GM12878 (cell line): Measurements from ENCODE around the gene CCT6B. TPM values are rescaled to one million over a fixed set of nuclear protein-coding genes. Genes with fewer than 3 reads are reported as not detected.

ENCODE experiments used
- ASH2L ChIP-seq: fragments of 300-600, 200-600 bp; sonication (generic); IDR thresholded peaks from 2 replicates; pipeline ENCODE4 v1.6.1; 2017; ENCODE audit warnings: low read depth, mild to moderate bottlenecking, borderline replicate concordance
- BCL11A ChIP-seq: IDR thresholded peaks from 2 replicates; pipeline ENCODE4 v1.6.1; 2011; ENCODE audit warnings: low read depth, low read length
- BHLHE40 ChIP-seq, 2 experiments: fragments of 450-650 bp in 1 of 2; IDR thresholded peaks; 2 replicates each; pipeline ENCODE4 v1.6.1; 2011 to 2017; ENCODE audit warnings: low read depth in 2 of 2, borderline replicate concordance in 1 of 2, improper control_type of control experiment in 1 of 2, low read length in 1 of 2, mild to moderate bottlenecking in 1 of 2
- EED ChIP-seq: sonication (generic); IDR thresholded peaks from 2 replicates; pipeline ENCODE4 v1.6.1; 2016; ENCODE audit warnings: antibody characterized with exemption, low read depth
- ETV6 ChIP-seq, 2 experiments: fragments of 450-650 bp in 1 of 2; IDR thresholded peaks in 1 of 2; conservative IDR thresholded peaks in 1 of 2; 2 replicates each; pipeline ENCODE4 v1.6.1; 2014; ENCODE audit warnings: antibody characterized with exemption in 1 of 2, borderline replicate concordance in 1 of 2, low read depth in 1 of 2, mild to moderate bottlenecking in 1 of 2, moderate library complexity in 1 of 2
- FOXK2 ChIP-seq: fragments of 450-650 bp; IDR thresholded peaks from 2 replicates; pipeline ENCODE4 v1.6.1; 2017; ENCODE audit warnings: mild to moderate bottlenecking, moderate library complexity
- HDAC6 ChIP-seq: fragments of 200-600 bp; sonication (generic); IDR thresholded peaks from one replicate; pipeline ENCODE4 v1.8.0; 2017; ENCODE audit warnings: antibody characterized with exemption; ENCODE audit not compliant: unreplicated experiment
- KAT2A ChIP-seq: conservative IDR thresholded peaks from 2 replicates; pipeline ENCODE4 v1.6.1; 2011; ENCODE audit warnings: low read depth, low read length; ENCODE audit not compliant: control insufficient read depth
- MEF2B ChIP-seq: fragments of 450-650 bp; IDR thresholded peaks from 2 replicates; pipeline ENCODE4 v1.6.1; 2018; ENCODE audit warnings: mild to moderate bottlenecking, moderate library complexity; ENCODE audit not compliant: partially characterized antibody, poor library complexity, severe bottlenecking
- MYB ChIP-seq: fragments of 150-350 bp; IDR thresholded peaks from 2 replicates; pipeline ENCODE4 v1.6.1; 2014; ENCODE audit warnings: mild to moderate bottlenecking, low read depth, low read length, borderline replicate concordance
- PAX5 ChIP-seq: IDR thresholded peaks from 2 replicates; pipeline ENCODE4 v1.6.1; 2011; ENCODE audit warnings: low read depth, low read length, borderline replicate concordance
- POLR2AphosphoS5 ChIP-seq: IDR thresholded peaks from 2 replicates; pipeline ENCODE4 v1.6.1; 2011; ENCODE audit warnings: mild to moderate bottlenecking, low read length, inconsistent platforms
- RAD21 ChIP-seq: IDR thresholded peaks from 2 replicates; pipeline ENCODE4 v1.6.1; 2011; ENCODE audit warnings: mild to moderate bottlenecking, low read depth, low read length, moderate library complexity; ENCODE audit not compliant: insufficient read depth
- SIX5 ChIP-seq: IDR thresholded peaks from 2 replicates; pipeline ENCODE4 v1.6.1; 2011; ENCODE audit warnings: mild to moderate bottlenecking, low read depth, low read length, moderate library complexity; ENCODE audit not compliant: severe bottlenecking
- SREBF2 ChIP-seq: IDR thresholded peaks from 2 replicates; pipeline ENCODE4 v1.6.1; 2012; ENCODE audit warnings: mild to moderate bottlenecking, low read length
- STAT1 ChIP-seq: fragments of 450-650 bp; conservative IDR thresholded peaks from 2 replicates; pipeline ENCODE4 v1.6.1; 2014; ENCODE audit warnings: antibody characterized with exemption, mild to moderate bottlenecking
- STAT3 ChIP-seq: IDR thresholded peaks from 2 replicates; pipeline ENCODE4 v1.6.1; 2011; ENCODE audit warnings: low read depth, low read length, improper control_type of control experiment
- TCF12 ChIP-seq: IDR thresholded peaks from 2 replicates; pipeline ENCODE4 v1.6.1; 2011; ENCODE audit warnings: low read depth, mild to moderate bottlenecking, low read length
- ZNF24 ChIP-seq: fragments of 450-650 bp; IDR thresholded peaks from 2 replicates; pipeline ENCODE4 v1.6.1; 2017; ENCODE audit warnings: antibody characterized with exemption, mild to moderate bottlenecking
- polyA plus RNA-seq, 11 experiments: library from polyadenylated mRNA; depleted of rRNA in 4 of 11; unstranded in 6 of 11; stranded (reverse) in 5 of 11; fragments of >200 nt; fragmentation: Nextera tagmentation in 4 of 11; fragmentation: Illumina TruSeq in 1 of 11; extraction: Ambion mirVana in 4 of 11; extraction: Trizol in 1 of 11; gene quantifications; 1 replicate in 1 of 11; 2 replicates in 10 of 11; pipeline versions ENCODE4 v1.2.1 to v1.2.3, GENCODE V29; 2011 to 2016; ENCODE audit warnings: inconsistent platforms in 2 of 11, missing spikeins in 2 of 11, low read depth in 1 of 11
- total RNA-seq, 4 experiments: library from RNA; depleted of rRNA in 3 of 4; stranded (reverse); fragments of >200 nt in 3 of 4; fragmentation: Illumina TruSeq in 1 of 4; extraction: Trizol in 1 of 4; gene quantifications; 2 replicates each; pipeline versions ENCODE4 v1.2.1 to v1.2.3, GENCODE V29; 2013 to 2021
- TF ChIP-seq, protein P1 (sequence below): IDR thresholded peaks from 2 replicates; pipeline ENCODE4 v1.6.1; 2011; ENCODE audit warnings: borderline replicate concordance, low read depth, mild to moderate bottlenecking, moderate library complexity, low read length; ENCODE audit not compliant: insufficient read depth, poor library complexity, severe bottlenecking
- TF ChIP-seq, protein P2 (sequence below): IDR thresholded peaks from 2 replicates; pipeline ENCODE4 v1.6.1; 2011; ENCODE audit warnings: mild to moderate bottlenecking, low read depth, low read length, moderate library complexity; ENCODE audit not compliant: insufficient replicate concordance
- TF ChIP-seq, protein P3 (sequence below): fragments of 450-650 bp; IDR thresholded peaks from 2 replicates; pipeline ENCODE4 v1.6.1; 2016; ENCODE audit warnings: mild to moderate bottlenecking

The CCT6B gene
- total and polyA plus RNA-seq, 10 of the 15 experiments (the other 5 are each of a cell fraction or from before 2014, with no cell fraction given), result 1.6 to 6.1 (median 2.6) TPM

DNA sequence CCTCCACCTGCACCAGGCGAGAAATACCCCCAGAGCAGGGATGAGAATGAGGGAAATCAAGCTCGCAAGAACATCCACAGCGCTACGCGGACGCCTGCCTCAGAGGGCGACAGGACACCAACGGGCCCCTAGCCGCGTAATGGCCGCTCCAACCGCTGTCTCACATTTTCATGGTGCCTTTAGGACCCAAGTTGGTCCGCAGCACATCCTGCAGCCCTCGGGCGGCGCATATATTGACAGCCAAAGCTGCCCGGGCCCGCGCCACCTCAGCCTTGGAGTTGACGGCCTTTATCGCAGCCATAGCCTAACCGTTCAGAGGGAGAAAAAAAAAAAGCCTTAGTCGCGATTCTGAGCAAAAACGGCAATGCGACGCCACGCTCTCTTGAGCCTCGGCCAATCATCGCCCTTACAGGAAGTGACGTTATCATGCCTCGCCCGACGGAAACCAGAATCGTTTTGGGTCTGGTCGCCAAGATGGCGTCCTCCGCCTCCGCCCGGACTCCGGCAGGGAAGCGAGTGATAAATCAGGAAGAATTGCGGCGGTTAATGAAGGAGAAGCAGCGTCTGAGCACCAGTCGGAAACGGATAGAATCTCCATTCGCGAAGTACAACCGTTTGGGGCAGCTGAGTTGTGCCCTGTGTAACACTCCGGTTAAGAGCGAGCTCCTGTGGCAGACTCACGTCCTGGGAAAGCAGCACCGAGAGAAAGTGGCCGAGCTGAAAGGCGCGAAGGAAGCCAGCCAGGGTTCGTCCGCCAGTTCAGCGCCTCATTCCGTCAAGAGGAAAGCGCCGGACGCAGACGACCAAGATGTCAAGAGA, at the start of gene CCT6B, which contains the start of gene ZNF830 (continued):
- TF ChIP-seq, protein P1, sequence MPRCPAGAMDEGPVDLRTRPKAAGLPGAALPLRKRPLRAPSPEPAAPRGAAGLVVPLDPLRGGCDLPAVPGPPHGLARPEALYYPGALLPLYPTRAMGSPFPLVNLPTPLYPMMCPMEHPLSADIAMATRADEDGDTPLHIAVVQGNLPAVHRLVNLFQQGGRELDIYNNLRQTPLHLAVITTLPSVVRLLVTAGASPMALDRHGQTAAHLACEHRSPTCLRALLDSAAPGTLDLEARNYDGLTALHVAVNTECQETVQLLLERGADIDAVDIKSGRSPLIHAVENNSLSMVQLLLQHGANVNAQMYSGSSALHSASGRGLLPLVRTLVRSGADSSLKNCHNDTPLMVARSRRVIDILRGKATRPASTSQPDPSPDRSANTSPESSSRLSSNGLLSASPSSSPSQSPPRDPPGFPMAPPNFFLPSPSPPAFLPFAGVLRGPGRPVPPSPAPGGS, result no peak
- TF ChIP-seq MYB (0 out of 2 replicates have a peak, but pooled peaks have one; percentile 55), STAT3 (no peak), POLR2AphosphoS5 (peak; percentile 98), SREBF2 (no peak), PAX5 (peak; percentile 17; the same call in 1 of the 2 replicates), KAT2A (no peak), ETV6 (conservative IDR thresholded peaks at IDR 0.05 in 1 of 2, IDR thresholded peaks at IDR 0.05 in 1 of 2; ENCODE audit: borderline replicate concordance in 1 of 2, low read depth in 1 of 2) (no peak), ASH2L (peak; percentile 49; the same call in 1 of the 2 replicates), HDAC6 (no peak), BCL11A (no peak), RAD21 (no peak), SIX5 (peak; percentile 51), STAT1 (peak; percentile 19; the same call in 1 of the 2 replicates), FOXK2 (no peak), MEF2B (no peak), ZNF24 (0 out of 2 replicates have a peak, but pooled peaks have one; percentile 9), BHLHE40 (IDR thresholded peaks at IDR 0.05; ENCODE audit: borderline replicate concordance in 1 of 2, low read depth in 2 of 2, low read length in 1 of 2) (0 out of 4 replicates have a peak, but pooled peaks of 1 of the 2 experiments have one; percentile 11), EED (no peak), TCF12 (0 out of 2 replicates have a peak, but pooled peaks have one; percentile 58)
- TF ChIP-seq, protein P2, sequence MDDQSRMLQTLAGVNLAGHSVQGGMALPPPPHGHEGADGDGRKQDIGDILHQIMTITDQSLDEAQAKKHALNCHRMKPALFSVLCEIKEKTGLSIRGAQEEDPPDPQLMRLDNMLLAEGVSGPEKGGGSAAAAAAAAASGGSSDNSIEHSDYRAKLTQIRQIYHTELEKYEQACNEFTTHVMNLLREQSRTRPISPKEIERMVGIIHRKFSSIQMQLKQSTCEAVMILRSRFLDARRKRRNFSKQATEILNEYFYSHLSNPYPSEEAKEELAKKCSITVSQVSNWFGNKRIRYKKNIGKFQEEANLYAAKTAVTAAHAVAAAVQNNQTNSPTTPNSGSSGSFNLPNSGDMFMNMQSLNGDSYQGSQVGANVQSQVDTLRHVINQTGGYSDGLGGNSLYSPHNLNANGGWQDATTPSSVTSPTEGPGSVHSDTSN, result peak; percentile 7
- TF ChIP-seq, protein P3, sequence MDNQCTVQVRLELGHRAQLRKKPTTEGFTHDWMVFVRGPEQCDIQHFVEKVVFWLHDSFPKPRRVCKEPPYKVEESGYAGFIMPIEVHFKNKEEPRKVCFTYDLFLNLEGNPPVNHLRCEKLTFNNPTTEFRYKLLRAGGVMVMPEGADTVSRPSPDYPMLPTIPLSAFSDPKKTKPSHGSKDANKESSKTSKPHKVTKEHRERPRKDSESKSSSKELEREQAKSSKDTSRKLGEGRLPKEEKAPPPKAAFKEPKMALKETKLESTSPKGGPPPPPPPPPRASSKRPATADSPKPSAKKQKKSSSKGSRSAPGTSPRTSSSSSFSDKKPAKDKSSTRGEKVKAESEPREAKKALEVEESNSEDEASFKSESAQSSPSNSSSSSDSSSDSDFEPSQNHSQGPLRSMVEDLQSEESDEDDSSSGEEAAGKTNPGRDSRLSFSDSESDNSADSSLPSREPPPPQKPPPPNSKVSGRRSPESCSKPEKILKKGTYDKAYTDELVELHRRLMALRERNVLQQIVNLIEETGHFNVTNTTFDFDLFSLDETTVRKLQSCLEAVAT, result peak; percentile 93
